Middle frontal gyrus (tissue), 1 donor: Measurements from ENCODE around the gene ADSL.
"Not testable (repeated sequence)": the region's sequence is repeated elsewhere in the genome, so short reads cannot be mapped to it uniquely, and the experiment has no call there.

ENCODE experiments used
- DNase-seq: peaks from one replicate; pipeline ENCODE4 v3.0.0-alpha.2; 2015; ENCODE audit warnings: low spot score; ENCODE audit errors: extremely low spot score

Gene ADSL

DNA sequence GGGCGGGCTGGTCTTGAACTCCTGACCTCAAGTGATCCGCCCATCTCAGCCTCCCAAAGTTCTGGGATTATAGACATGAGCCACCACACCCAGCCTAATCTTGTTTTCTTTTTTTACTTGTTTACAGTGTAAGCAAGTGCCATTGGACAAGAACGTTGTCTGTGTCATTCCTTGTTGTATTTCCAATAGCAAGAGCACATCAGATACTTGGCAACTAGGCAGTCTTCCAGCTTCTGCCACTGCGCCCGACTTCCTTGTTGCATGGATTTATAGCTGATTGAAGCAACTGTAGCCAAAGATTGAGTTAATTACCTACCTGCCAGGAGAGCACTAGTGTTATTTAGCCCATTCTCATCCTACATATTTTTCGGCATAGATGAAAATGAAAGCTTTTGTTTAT is 21.0 kb downstream of the ADSL start:
- DNase-seq = no peak

DNA sequence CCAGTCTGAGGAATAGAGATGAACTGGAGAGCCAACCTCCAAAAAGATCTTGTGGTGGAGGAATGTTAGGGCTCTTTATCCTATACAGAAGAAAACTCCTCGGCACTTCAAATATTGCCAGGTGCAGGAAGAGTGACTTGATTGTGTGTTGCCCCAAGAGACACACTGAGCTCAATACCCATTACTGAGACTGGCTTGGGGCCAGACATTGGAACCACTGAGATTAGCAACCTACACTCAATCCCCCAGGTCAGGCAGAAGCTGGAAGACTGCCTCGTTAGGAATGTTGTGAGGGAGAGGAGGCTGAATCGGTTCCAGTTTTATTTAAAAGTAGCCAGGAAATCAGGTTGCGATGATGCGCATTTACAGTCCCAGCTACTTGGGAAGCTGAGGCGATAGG is 21.7 kb downstream of the ADSL start:
- no peak for DNase-seq

DNA sequence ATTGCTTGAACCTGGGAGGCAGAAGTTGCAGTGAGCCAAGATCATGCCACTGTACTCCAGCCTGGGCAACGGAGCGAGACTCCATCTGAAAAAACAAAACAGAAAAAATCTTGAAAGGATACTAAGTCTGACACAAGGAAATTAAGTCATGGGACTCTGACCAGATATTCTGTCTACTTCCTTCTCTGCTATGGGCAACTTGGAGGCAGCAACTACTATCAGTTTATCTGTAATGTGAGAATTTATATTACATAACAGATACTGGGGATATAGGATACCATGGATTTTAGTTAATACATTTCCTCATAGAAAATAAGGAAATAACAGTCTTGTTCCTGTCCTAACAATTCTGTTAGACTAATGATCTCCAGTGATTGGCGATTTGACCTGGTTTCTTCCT is 22.5 kb downstream of the ADSL start:
- DNase-seq = no peak

DNA sequence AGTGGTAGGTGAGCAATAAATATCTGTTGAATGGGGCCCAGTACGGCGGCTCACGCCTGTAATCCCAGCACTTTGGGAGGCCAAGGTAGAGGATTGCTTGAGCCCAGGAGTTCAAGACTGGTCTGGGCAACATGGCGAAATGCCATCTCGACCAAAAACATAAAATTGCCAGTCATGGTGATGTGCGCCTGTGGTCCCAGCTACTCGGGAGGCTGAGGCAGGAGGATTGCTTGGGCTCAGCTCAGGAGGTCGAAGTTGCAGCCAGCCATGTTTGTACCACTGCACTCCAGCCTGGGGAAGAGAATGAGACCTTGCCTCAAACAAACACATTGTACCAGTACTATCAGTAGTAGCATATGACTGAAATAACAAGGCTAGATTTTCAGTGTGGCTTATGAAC is 28.3 kb downstream of the ADSL start:
- DNase-seq = no peak

DNA sequence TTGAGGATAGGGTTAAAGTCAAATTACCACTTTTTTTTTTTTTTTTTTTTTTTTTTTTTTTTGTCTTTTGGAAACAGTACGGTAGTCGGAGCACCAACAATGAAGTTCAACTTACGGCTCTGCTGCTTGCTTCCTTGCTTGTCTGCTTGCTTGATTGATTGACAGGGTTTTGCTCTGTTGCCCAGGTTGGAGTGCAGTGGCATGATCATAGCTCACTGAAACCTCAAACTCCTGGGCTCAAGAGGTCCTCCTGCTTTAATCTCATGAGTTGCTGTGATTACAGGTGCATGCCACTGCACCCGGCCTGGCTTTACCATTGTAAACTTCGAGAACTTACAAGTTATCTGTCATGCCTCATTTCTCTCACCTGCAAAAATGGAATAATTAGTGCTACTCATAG is 29.8 kb downstream of the ADSL start:
- no peak for DNase-seq

DNA sequence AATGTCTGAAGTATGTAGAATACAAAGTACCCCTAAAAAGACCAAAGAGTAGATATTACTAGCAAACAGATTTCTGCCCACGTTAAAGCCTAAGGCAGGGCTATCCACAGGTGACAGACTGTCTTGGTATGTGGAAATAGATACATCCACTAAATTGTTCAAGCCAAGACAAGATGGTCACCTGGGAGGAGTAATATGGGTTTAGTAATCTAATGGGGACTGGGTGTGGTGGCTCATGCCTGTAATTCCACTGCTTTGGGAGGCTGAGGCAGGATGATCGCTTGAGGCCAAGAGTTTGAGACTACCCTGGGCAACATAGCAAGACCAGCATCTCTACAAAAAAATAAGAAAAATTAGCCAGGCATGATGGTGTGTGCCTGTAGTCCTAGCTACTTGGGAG is 31.6 kb downstream of the ADSL start:
- DNase-seq = no peak

DNA sequence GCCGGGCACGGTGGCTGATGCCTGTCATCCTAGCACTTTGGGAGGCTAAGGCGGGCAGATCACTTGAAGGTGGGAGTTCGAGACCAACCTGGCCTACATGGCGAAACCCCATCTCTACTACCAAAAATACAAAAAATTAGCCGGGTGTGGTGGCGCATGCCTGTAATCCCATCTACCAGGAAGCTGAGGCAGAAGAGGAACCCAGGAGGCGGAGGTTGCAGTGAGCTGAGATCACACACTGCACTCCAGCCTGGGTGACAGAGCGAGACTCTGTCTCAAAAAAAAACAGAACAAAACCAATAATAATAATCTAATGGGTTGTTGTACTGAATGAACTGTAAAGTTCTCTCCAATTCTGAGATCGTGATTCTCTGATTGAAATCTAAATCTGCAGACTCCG is 32.1 kb downstream of the ADSL start:
- not testable (repeated sequence) for DNase-seq

DNA sequence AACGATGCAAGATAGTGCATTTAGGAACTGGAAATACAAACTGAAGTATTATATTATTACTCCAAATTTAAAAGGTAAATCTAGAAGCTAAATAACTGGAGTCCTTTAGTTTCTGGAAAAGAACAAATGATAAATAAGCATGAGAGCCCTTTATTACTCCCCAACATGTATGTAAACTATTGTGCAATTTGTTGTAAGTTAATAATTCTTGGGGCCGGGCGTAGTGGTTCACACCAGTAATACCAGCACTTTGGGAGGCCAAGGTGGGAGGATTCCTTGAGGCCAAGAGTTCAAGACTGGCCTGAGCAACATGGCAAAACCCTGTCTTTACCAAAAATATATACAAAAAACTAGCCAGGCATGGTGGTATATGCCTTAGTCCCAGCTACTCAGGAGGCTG is 35.2 kb downstream of the ADSL start:
- no peak for DNase-seq

DNA sequence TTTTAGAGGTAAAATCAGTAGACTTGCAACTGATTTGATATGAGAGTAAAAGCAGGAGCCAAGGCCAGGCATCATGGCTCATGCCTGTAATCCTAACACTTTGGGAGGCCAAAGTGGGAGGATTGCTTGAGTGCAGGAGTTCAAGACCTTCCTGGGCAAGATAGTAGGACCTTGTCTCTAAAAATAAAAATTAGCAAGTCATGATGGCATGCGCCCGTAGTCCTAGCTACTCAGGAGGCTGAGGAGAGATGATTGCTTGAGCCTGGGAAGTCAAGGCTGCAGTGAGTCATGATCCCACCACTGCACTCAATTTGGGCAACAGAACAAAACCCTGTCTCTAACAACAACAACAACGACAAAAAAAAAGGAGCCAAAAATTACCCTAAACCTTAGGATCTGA is 37.6 kb downstream of the ADSL start:
- DNase-seq = no peak

DNA sequence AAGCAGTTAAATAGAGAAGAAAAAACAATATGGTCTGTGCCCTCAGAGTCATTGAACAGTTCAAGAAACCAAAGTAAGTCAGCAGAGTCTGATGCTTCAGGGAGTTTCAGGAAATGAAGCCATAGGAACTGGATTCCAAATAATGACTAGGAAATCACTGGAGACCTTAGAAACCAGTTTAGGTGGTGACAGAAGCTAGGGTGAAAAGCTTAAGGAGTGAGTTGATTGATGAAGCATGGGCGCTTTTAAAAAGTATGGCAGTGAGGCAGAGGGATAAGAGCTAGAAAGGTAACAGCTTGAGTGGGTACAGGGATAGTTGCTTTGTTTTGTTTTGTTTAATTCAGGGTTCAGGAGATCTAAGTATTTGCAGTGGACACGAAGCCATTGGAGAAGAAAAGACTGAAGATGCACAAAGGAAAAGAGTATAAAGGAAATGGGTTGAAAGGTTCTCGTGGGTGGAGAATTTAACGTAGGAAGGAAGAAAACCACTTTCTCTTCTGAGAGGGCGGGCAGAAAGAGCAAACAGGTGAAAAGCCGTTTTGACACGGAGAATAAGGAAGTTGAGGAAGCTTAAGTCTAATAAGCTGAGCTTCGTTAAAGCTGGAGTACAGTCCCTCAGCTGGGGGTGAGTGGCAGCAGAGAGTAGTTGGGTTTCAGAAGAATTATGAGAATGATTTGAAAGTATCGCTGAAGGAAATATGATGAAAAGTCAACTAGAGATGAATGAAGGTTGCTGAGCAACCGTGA is 38.9 kb downstream of the ADSL start:
- no peak for DNase-seq

DNA sequence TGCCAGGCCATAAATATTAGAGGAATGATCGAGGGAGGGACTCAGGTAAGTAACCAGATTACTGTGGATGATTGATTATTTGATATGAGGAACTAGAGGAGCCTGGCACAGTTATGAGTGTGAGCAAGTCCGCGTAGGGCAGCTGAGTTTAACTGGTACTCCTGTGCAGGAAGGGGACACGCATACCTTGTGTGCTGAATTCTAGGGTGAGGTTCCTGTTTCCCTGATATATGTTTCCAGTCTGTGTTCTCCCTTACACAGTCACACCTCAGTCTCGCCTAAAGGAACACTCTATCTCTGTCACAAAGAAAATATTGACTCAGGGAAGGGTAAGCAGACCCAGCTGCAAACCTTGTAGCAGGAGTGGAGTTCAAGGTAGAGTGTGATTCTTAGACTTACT is 41.4 kb downstream of the ADSL start:
- DNase-seq = no peak

DNA sequence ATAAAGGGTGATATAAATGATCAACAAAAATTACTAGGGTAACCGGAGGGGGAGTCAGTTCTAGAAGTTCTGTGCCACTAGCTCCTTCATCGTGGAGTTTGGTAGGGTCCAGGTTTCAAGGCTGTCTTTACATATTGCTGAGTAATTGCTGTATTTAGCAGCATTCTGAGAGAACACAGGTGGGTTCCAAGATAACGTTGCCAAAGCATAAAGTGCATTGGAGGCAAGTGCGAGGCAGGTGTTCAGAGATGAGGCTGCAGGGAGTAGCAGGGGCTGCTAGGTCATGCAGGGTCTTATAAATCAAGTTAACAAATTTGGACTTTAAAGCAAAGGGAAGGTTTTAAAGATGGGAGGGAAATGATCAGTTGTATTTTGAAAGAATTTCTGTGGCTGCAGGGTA is 41.9 kb downstream of the ADSL start:
- DNase-seq = no peak

DNA sequence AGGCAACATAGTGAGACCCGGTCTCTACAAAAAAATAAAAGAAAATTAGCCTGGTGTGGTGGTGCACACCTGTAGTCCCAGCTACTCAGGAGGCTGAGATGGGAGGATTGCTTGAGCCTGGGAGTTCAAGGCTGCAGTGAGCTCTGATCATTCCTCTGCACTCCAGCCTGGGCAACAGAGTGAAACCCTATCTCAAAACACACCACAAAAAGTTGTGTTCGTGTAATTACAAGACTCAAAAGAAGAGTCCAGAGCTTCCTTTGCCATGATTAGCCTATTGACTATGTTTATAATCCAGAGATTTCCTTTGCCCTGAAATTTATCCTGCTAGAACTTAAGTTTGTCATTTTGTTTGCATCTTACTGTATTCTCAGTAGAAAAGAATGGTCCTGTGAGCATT is 45.1 kb downstream of the ADSL start:
- DNase-seq = no peak

DNA sequence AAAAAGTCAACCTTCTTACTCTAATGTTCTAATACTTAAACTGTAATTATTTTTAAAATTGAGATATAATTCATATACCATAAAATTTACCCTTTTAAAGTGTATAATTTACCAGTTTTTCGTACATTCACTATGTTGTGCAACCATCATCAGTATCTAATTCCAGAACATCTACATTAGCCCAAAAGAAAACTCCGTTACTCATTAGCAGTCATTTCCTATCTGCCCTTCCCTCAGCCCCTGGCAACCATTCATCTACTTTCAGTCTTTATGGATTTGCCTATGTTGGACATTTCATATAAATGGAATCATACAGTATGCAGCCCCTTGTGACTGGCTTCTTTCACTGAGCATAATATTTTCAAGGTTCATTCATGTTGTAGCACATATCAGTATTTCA is 46.3 kb downstream of the ADSL start:
- DNase-seq = no peak

DNA sequence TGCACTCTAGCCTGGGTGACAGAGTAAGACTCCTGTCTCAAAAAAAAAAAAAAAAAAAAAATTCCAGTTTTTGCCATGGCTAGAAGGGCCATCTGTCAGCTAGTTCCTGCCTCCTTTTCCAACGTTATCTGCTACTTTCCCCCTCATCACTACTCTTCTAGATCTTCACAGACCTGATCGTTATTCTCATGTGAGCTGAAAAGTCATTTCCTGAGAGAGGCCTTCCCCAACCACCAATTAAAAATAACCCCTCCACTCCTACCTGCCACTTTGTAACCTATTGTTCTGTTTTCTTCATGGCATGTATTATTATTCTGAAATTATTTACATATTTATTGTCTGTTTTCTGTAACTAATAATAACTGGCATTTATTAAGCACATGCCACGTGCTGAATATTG is 48.3 kb downstream of the ADSL start:
- DNase-seq = no peak

DNA sequence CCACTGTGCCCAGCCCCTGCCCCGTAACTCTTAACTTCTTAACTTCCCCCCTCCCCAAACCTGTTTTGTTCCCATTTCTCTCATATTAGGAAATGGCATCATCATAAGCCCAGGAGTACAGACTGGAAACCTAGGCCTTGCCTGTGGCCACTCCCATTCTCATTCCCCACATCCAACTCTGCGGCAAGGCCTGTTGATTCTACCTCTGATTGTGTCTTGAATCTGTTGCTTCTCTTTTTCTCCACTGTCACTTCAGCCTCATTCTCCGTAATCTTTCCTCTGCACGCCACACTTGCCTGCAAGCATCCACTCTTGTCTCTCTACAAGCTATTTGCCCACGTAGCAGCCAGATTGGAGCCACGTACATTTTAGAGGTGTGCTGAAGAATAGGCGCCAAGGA is 49.3 kb downstream of the ADSL start:
- DNase-seq = no peak

DNA sequence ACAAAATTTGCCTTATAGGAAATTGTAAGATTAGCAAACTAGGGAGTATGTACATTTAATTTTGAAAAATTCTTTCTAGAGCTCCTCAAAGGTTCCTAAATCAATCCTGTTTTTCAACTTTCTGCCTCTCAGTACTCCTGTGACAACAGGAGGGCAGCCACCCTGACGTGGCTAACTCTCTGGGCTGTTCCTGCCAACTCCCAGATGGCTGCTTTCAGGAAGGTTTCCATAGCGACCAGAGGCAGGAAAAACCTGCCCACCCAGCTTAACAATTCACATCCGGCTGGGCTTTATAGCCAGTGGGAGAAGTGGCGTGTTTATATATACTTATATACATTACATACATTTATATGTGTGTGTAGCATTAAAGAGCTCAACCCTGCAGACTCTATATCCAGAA is 50.6 kb downstream of the ADSL start:
- no peak for DNase-seq

DNA sequence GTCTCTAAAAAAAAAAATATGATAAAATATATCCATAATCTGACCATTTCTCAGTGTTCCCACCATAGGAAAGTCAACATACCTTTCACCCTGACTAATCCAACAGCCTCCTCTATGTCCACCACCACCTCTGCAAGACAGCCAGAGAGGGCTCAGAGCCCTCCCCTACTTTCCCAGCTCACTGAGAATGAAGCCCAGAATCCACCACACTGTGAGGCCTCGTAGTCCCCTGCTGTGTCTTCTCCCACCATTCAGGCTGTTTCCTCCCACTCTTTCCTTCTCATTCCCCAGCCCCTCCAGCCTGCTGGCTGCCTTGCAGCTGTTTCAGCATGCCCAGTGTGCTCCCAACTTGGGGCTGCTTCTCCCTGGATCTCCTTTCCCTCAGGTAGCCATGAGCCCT is 51.1 kb downstream of the ADSL start:
- DNase-seq = no peak

DNA sequence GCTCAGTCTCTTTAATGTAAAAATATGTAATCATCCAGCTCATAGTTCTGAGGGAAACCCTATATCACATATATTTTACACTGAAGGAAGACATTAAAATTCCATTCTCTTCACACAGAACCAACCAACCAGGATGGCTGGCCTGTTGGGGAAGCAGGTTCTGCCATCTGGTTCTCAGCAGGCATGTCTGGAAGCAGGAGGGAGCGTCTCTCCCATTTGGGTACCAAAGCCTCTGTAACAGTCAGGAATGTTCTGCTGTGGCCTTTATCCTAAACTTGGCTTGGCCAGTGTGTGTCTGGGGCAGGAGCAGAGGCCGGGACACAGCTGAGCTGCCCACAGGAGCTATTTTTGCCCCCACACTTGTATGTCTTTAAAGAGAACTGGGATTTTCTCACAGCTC is 53.3 kb downstream of the ADSL start:
- DNase-seq = no peak

DNA sequence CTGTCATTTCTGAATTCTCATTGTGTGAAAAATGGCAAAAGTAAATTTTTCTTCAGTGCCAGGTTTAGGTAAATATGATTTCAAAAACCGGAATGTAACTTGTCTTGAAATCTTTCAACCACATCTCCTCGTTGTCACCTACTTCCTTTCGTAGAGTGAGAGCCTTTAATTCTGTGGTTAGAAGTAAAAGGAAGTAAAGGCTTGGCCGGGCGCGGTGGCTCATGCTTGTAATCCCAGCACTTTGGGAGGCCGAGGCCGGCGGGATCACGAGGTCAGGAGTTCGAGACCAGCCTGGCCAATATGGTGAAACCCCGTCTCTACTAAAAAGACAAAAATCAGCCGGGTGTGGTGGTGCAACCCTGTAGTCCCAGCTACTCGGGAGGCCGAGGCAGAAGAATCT is 53.9 kb downstream of the ADSL start:
- no peak for DNase-seq

DNA sequence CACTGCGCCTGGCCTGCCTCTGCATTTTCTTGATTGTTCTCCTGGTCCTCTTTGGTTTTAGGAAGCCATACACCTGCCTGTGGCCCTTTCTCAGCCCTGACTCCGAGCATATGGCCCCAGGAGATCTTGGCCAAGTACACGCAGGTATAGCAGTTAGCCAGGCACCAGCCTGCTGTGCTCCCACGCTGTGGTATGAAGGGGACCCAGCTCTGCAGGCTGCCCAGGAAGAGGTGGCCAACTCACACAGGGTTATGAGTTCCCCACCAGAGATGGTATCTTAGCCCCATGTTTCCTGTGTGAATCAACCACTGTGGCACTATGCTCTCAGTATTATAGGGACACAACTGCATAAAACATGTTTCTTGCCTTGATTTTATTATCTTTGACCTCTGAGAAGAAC is 55.2 kb downstream of the ADSL start:
- DNase-seq = no peak

DNA sequence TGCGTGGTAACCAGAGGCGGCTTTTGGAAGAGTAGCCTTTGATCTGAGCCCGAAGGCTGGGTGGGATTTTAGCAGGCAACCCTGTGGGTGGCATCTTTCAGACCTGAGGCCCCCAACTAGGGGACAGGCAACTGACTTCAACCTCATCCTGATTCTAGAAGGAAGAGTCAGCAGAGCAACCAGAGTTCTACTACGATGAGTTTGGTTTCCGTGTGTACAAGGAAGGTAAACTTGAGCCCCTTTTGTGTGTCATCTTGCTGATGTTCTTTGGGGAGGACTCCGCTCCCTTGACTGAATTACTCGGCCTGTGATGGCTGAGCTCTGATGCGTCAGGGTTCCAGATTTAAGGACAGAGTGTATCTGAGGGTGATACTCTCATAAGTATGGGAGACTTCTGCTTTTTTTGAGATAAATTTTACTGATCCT is 55.7 kb downstream of the ADSL start:
- DNase-seq = no peak

DNA sequence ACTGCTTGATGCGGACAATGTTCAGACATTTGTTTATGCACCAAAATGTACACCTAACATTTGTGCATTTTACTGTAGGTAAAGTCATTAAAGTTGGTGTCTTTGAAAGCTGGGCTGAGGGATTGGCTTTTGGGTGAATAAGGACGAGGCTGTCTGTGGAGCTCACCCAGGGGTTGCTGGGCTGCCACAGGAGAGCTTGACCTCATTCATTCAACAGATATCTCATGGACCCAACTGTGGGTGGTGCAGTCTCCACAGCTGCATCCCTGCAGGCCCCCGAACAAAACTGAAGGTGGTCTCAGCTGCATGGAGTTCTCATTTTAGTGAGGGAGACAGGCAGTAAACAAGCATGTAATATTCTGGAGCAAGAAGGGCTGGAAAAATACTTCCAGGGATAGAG is 56.8 kb downstream of the ADSL start:
- DNase-seq = no peak

DNA sequence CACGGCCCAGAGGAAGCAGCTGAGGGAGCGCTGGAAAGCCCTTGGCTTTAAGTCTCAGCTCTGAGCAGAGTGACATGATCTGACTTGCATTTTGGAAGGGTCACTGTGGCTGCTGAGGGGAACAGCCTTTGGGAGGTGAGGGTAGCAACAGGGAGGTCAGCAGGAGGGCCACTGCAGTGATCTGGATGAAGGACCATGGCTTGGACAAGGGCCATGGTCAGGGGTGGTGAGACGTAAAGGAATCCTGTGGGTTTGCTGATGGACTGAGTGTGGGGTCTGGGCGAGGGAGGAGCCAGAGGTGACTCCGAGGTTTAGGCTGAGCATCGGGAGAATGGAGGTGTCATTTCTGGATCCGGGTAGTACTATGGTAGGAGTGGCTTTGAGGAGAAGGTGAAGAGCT is 57.4 kb downstream of the ADSL start:
- DNase-seq = no peak
